Mucosa of descending colon (tissue), 3 donors: ENCODE data around the gene SNRPA. TPM values are rescaled to one million over a fixed set of nuclear protein-coding genes. Genes with fewer than 3 reads are reported as not detected.
"Not testable (repeated sequence)": the region's sequence is repeated elsewhere in the genome, so short reads cannot be mapped to it uniquely, and the experiment has no call there.

Source experiments
- ATAC-seq: fragments of 200-7000 bp; cut with Tn5 transposase; one replicate; pipeline ENCODE4 v1.9.1; 2020; ENCODE audit warnings: mild to moderate bottlenecking, moderate library complexity
- DNase-seq, 3 donors: peaks; one replicate each; pipeline ENCODE4 v3.0.0-alpha.2; 2020
- H3K36me3 ChIP-seq: fragments of 200-600 bp; one replicate; pipeline ENCODE4 v1.8.0; 2021; ENCODE audit warnings: low read depth, mild to moderate bottlenecking
- H3K4me1 ChIP-seq: fragments of 200-600 bp; one replicate; pipeline ENCODE4 v1.8.0; 2021; ENCODE audit warnings: low read depth, mild to moderate bottlenecking
- H3K4me3 ChIP-seq: fragments of 200-600 bp; one replicate; pipeline ENCODE4 v1.8.0; 2021; ENCODE audit warnings: mild to moderate bottlenecking
- H3K9me3 ChIP-seq: fragments of 200-600 bp; one replicate; pipeline ENCODE4 v1.8.0; 2021; ENCODE audit warnings: mild to moderate bottlenecking
- CTCF ChIP-seq: fragments of 200-600 bp; IDR thresholded peaks from one replicate; pipeline ENCODE4 v1.8.0; 2022; ENCODE audit warnings: antibody characterized with exemption, mild to moderate bottlenecking
- intact Hi-C, 2 donors: fragments of 100-400 bp; cut with DNase I in 1 of 2; cut with micrococcal nuclease in 1 of 2; formaldehyde crosslinking; loops; one replicate each; pipeline versions ENCODE4 v1.11.0 to v1.11.1; 2022; cut with DNase I, micrococcal nuclease
- total RNA-seq, 3 donors: library from RNA; stranded (reverse); fragmentation: NEBNext Ultra II Directional in 2 of 3; extraction: Animal tissue kit (Norgen Biotek cat#: 25700) in 2 of 3; gene quantifications; one replicate each; pipeline versions ENCODE4 v1.2.1 to v1.2.4, GENCODE V29; 2021 to 2023
- donor health status: DM: no; HTN: no; CAD: no; lungs with moderate emphysema.
- donor health status: DM: no; HTN: no; CAD: no.
- donor health status: DM: no; HTN: yes; CAD: no.

Gene SNRPA
- total RNA-seq, 3 donors from 2014 or later = 54.0 to 81.7 (median 59.9) TPM

- no peak for TF ChIP-seq CTCF
- intact Hi-C loops = no loop called here
- Histone ChIP-seq H3K4me3 (no peak overlapping the region), H3K4me1 (peaks cover 33% of the 10 kb centered on the region), H3K9me3 (no peaks in the 10 kb centered on the region), H3K36me3 (no peaks in the 10 kb centered on the region)
- no peak for ATAC-seq
- no peak for DNase-seq
Observed at GRCh38 chr19:40808497-40808896, 57.5 kb downstream of the SNRPA start.

DNA sequence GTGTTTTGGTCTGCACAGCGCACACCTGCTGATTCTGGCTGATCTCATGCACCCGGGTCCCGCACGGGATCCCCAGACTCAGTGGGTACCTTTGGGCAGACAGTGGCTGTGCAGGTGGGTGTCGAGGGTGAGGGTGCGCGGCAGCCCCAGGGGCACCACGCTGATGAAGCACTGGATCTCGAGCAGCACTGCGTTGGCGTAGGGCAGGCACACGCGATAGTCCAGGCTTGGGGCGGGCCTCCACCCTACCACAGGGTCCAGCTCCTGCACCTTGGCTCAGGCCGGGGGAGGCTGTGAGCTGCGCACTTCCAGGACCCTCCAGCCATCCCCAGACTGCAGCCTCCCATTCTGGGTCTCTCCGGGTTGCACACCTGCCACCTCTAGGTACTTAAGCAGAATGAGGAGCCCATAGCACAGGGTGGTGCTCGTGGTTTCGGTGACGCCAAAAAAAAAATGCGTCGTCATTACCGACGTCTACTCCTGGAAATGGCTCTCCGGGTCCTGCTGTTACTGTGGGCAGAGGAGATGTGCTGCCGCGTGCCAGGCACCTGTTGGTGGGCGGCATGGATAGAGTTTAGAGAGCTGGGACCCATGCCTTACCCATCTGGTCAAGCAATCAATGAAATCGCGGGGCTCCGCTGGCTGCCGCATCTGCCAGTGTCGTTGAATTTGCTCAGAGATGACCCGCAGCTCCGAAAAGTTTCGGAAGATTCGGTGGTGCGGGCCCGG, 58.5 kb downstream of the SNRPA start:
- DNase-seq (peak in 1 of 3 donors; percentile 48), ATAC-seq (no peak)
- intact Hi-C loops = loop anchor here in 1 of 2 donors (10.0 kb wide), 1 partner anchor 145 kb away; no protein-coding TSS in a partner anchor
- no peaks in the 10 kb centered on the region for H3K36me3 ChIP-seq
- no peak overlapping the region for H3K4me3 ChIP-seq
- no peak for TF ChIP-seq CTCF
- H3K4me1 ChIP-seq = peaks cover 23% of the 10 kb centered on the region
- no peaks in the 10 kb centered on the region for H3K9me3 ChIP-seq

GRCh38 chr19:40810160-40810559, 59.2 kb downstream of the SNRPA start:
- ATAC-seq (no peak), DNase-seq (no peak)
- TF ChIP-seq CTCF = no peak
- Histone ChIP-seq H3K4me3 (no peak overlapping the region), H3K4me1 (peaks cover 18% of the 10 kb centered on the region), H3K36me3 (no peaks in the 10 kb centered on the region), H3K9me3 (no peaks in the 10 kb centered on the region)
- intact Hi-C loops = loop anchor here in 1 of 2 donors (10.0 kb wide), 1 partner anchor 145 kb away; no protein-coding TSS in a partner anchor

GRCh38 chr19:40810649-40811408, 59.8 kb downstream of the SNRPA start:
- H3K4me1 ChIP-seq = peaks cover 12% of the 10 kb centered on the region
- intact Hi-C loops = loop anchor here in 1 of 2 donors (10.0 kb wide), 1 partner anchor 146 kb away; no protein-coding TSS in a partner anchor
- ATAC-seq (peak; percentile 91), DNase-seq (peak; percentile 81 to 90 (median 84))
- not testable (repeated sequence) for H3K36me3 ChIP-seq, H3K4me3 ChIP-seq, H3K9me3 ChIP-seq

- ATAC-seq (peak; percentile 2), DNase-seq (peak in 1 of 3 donors; percentile 33)
- no peak overlapping the region for H3K4me3 ChIP-seq
- H3K4me1 ChIP-seq = peaks cover 4% of the 10 kb centered on the region
- no peaks in the 10 kb centered on the region for H3K36me3 ChIP-seq
- no peaks in the 10 kb centered on the region for H3K9me3 ChIP-seq
- TF ChIP-seq CTCF = no peak
- intact Hi-C loops = loop anchor here in 1 of 2 donors (10.0 kb wide), 1 partner anchor 147 kb away; no protein-coding TSS in a partner anchor
Observed at GRCh38 chr19:40811478-40812341, 60.7 kb downstream of the SNRPA start.

DNA sequence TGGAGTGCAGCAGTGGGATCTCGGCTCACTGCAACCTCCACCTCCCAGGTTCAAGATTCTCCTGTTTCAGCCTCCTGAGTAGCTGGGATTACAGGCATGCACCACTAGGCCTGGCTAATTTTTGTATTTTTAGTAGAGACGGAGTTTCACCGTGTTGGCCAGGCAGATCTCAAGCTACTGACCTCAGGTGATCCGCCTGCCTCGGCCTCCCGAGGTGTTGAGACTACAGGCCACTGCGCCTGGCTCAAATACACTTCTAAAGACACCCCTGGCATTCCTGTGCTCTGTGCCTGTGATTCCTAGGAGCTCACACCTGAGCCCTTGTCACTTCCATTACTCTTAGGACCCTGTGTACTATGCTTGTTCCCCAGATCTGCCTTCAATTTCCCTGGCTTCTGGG, 61.6 kb downstream of the SNRPA start:
- intact Hi-C loops = loop anchor here in 1 of 2 donors (10.0 kb wide), 1 partner anchor 148 kb away; no protein-coding TSS in a partner anchor
- H3K4me3 ChIP-seq, H3K9me3 ChIP-seq, H3K36me3 ChIP-seq, DNase-seq, H3K4me1 ChIP-seq, ATAC-seq: not testable (repeated sequence)
